Small intestine (tissue), 7 donors: ENCODE data around the gene IRF7. TPM values are rescaled to one million over a fixed set of nuclear protein-coding genes. Genes with fewer than 3 reads are reported as not detected.
A peak's percentile ranks its signal among the peaks of the same experiment; 100 is the strongest.

Source experiments
- DNase-seq, 2 donors: peaks; one replicate each; pipeline versions ENCODE4 v3.0.0 to v3.0.0-alpha.2; 2013
- FAIRE-seq: peaks from 2 replicates; lab custom pipeline; 2012; peaks lifted over from hg19 to GRCh38; lab: Jason Lieb, UNC
- H3K27ac ChIP-seq, 3 donors: one replicate each; pipeline ENCODE4 v1.5.1; 2013; ENCODE audit warnings: low read length in 2 of 3, mild to moderate bottlenecking in 2 of 3, control low read depth in 1 of 3, inconsistent platforms in 1 of 3, low read depth in 1 of 3, moderate library complexity in 1 of 3
- H3K27me3 ChIP-seq, 3 donors: one replicate each; pipeline ENCODE4 v1.6.1; 2013; ENCODE audit warnings: low read length in 3 of 3, inconsistent platforms in 1 of 3; ENCODE audit not compliant: control insufficient read depth in 3 of 3, insufficient read depth in 3 of 3
- H3K36me3 ChIP-seq, 3 donors: one replicate each; pipeline ENCODE4 v1.6.1; 2013; ENCODE audit warnings: low read length in 3 of 3, inconsistent platforms in 1 of 3, low read depth in 1 of 3, mild to moderate bottlenecking in 1 of 3, moderate library complexity in 1 of 3; ENCODE audit not compliant: control insufficient read depth in 3 of 3, insufficient read depth in 2 of 3
- H3K4me1 ChIP-seq, 3 donors: one replicate each; pipeline ENCODE4 v1.6.1; 2013; ENCODE audit warnings: low read length in 2 of 3, inconsistent platforms in 1 of 3, low read depth in 1 of 3, mild to moderate bottlenecking in 1 of 3, moderate library complexity in 1 of 3; ENCODE audit not compliant: control insufficient read depth in 3 of 3, insufficient read depth in 2 of 3
- H3K4me3 ChIP-seq, 3 donors: one replicate each; pipeline ENCODE4 v1.5.1; 2013; ENCODE audit warnings: low read length in 3 of 3, control low read depth in 1 of 3, inconsistent platforms in 1 of 3, low read depth in 1 of 3, mild to moderate bottlenecking in 1 of 3, moderate library complexity in 1 of 3
- H3K9me3 ChIP-seq, 2 donors: one replicate each; pipeline ENCODE4 v1.6.1; 2013; ENCODE audit warnings: low read depth in 1 of 2, low read length in 1 of 2; ENCODE audit not compliant: control insufficient read depth in 2 of 2, insufficient read depth in 1 of 2
- WGBS, 3 donors: extraction: QIAGEN DNeasy Blood & Tissue Kit; methylation state at CpG; one replicate each; pipeline ENCODE4 v1.1.7; 2013; 5-methylcytosine and 5-hydroxymethylcytosine counted together
- polyA plus RNA-seq, 4 donors: library from polyadenylated mRNA; stranded (reverse) in 3 of 4; unstranded in 1 of 4; fragments of 200-250 nt in 3 of 4; fragments of 120-200 nt in 1 of 4; gene quantifications; one replicate each; pipeline versions ENCODE4 v1.2.1 to v1.2.3, GENCODE V29; 2013
- donor health status: healthy with polysubstance abuse.
- donor health status: control.
- donor health status: control.
- donor health status: Bipolar disorder and iron deficiency.
- donor health status: healthy.

IRF7 gene
- polyA plus RNA-seq, 4 donors: 14.5 to 115 (median 73.1) TPM

DNA sequence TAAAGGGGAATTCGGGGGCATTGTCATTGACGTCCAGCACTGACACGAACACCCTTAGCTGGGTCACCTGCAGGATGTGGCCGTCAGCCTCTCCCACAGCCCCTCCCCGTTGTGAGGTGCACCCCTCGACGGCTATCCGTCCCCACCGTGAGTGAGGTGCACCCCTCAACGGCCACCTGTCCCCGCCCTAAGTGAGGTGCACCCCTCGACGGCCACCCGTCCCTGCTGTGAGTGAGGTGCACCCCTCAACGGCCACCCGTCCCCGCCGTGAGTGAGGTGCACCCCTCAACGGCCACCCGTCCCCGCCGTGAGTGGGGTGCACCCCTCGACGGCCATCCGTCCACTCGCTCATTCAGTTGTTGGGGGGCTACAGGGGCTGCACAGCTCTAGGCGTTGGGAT lies 6.1 kb upstream of the IRF7 start:
- no peak for DNase-seq
- 76 to 81% (median 77%) methylated on average over 24 to 27 of the region's 27 CpGs for WGBS, 3 donors
- H3K27me3 ChIP-seq: no peaks in the 10 kb centered on the region
- peaks cover 0 to 73% (median 10%) of the 10 kb centered on the region in 3 donors for H3K36me3 ChIP-seq
- no peak overlapping the region for H3K4me3 ChIP-seq
- peaks cover 0 to 33% (median 0%) of the 10 kb centered on the region in 3 donors for H3K4me1 ChIP-seq
- FAIRE-seq: no peak
- H3K9me3 ChIP-seq: no peaks in the 10 kb centered on the region
- H3K27ac ChIP-seq: no peak overlapping the region

DNA sequence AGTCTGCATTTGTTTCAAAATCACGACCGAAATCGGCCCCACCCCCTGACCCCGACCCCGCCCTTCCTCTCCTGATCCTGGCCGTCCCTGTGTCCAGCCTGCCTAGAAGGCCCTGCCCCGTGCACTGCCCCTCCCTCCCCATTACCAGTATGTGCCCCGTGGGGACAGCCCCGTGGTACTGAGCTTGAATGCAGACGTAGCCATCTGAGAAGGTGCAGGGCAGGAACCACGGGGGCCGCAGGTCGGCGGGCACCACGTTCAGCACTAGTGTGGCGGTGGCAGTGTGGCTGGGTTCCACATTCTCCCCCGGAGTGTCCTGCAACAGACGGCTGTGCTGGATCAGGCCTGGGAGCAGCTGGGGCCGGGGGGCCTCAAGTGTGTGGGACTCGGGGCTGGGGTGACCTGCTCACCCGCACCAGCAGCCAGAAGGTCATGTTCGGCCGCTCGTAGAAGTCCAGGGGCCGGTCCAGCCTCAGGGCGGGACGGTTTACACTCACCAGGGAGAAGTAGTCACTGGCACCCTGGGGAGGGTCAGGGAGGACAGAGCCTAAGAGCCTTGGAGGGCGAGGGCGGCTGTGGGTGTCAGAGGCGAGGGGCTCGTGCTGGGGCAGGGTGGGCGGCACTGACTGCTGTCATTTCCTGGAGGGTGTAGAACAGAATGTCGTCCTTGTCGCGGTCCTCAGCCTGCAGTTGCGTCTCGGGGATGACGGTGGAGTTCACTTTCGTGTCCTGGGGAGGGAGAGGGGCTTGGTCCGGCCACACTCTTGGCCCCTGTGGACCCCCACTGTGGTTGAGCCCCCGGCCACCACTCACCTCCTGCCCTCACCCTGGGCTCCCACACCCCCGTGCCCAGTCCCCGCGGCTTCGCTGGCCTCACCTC lies 5.4 kb upstream of the IRF7 start:
- Histone ChIP-seq H3K27ac (peak overlapping the region in 1 of 3 donors; percentile 22), H3K36me3 (peaks cover 0 to 78% (median 10%) of the 10 kb centered on the region in 3 donors), H3K4me1 (peaks cover 0 to 35% (median 0%) of the 10 kb centered on the region in 3 donors), H3K4me3 (no peak overlapping the region), H3K9me3 (no peaks in the 10 kb centered on the region), H3K27me3 (no peaks in the 10 kb centered on the region)
- WGBS, 3 donors: 73 to 74% (median 74%) methylated on average over 43 to 45 of the region's 45 CpGs
- FAIRE-seq (no peak), DNase-seq (no peak)

DNA sequence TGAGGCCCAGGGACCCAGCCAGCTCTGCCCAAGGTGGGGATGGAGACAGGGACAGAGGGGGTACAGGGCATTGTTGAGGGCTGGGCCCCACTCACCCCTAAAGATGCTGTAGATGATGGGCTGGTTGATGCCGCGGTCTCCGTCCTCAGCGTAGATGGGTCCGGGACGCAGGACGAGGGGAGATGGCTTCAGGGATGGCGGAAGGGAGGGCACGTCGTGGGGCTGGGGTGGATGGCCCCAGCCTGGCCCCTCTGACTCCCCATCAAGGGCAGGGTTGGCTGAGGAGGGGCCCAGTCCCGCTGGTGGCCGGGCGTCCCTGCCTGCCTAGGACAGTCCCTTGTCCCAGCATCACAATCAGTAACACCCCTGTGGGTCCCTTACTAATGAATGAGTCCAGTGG lies 4.5 kb upstream of the IRF7 start:
- no peak overlapping the region for H3K4me3 ChIP-seq
- FAIRE-seq: no peak
- no peaks in the 10 kb centered on the region for H3K27me3 ChIP-seq
- DNase-seq: no peak
- peak overlapping the region in 1 of 3 donors; percentile 2 for H3K27ac ChIP-seq
- no peaks in the 10 kb centered on the region for H3K9me3 ChIP-seq
- H3K36me3 ChIP-seq: peaks cover 0 to 80% (median 10%) of the 10 kb centered on the region in 3 donors
- 94 to 97% (median 94%) methylated on average over 13 of the region's 13 CpGs for WGBS, 3 donors
- H3K4me1 ChIP-seq: peaks cover 0 to 33% (median 0%) of the 10 kb centered on the region in 3 donors

DNA sequence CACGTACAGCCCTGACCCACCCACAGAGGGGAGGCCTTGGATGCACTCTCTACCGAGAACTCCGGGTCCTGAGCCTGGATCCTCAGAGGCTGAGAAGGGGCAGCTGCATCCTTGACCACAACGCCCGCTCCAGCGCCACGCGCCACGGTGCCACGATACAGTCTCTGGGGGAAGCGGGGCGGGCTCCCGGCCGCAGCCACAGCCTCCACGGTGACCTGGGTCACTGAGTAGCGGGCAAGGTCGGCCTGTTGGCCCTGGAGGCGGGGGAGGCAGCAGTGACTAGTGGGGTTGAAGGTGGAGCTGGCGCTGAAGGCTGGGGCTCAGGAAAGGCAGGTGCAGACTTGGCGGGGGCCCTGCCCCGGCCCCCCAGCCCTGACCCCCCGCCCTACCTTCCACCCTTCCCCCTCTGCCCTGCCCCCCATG lies 3.9 kb upstream of the IRF7 start:
- Histone ChIP-seq H3K36me3 (peaks cover 0 to 85% (median 10%) of the 10 kb centered on the region in 3 donors), H3K27ac (no peak overlapping the region), H3K9me3 (no peaks in the 10 kb centered on the region), H3K27me3 (no peaks in the 10 kb centered on the region), H3K4me1 (peaks cover 0 to 38% (median 0%) of the 10 kb centered on the region in 3 donors), H3K4me3 (no peak overlapping the region)
- 89 to 98% (median 92%) methylated on average over 21 to 22 of the region's 22 CpGs for WGBS, 3 donors
- DNase-seq: no peak
- FAIRE-seq: no peak

DNA sequence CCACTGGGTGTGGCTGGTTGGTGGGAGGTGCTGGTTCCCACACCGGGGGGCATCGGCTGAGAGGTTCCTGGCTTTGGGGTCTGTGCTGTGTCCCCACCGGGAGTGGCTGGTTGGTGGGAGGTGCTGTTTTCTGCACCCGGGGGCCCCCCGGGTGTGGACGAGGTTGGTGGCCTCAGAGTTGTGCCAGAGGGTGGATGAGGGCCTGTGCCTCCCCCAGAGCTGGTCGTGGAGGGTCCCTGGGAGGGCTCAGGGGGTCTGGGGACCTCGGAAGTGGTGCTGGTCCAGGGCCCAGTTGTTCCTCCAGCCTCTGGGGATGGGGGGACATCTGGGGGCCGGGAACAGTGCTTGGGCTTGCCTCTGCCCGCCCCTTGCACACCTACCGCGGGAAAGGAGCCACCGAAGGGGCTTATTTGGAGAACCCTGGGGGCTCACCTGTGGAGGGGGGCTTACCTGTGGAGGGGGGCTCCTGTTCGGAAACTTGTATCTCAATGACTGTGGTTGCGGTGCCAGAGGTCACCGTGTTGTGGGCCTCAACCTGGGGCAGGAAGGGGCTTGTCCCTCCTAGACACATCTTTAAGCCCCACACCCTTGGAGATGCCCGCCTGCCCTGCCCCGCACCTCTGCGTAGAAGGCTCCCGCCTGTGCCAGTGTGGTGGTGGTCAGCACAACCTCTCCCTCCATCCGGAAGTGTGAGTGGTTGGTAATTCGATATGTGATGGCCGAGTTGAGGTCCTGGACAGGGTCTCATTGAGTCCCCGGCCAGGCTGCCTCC lies 3.3 kb upstream of the IRF7 start:
- Histone ChIP-seq H3K4me3 (no peak overlapping the region), H3K4me1 (peaks cover 0 to 44% (median 3%) of the 10 kb centered on the region in 3 donors), H3K27ac (no peak overlapping the region), H3K9me3 (no peaks in the 10 kb centered on the region), H3K36me3 (peaks cover 0 to 87% (median 10%) of the 10 kb centered on the region in 3 donors), H3K27me3 (no peaks in the 10 kb centered on the region)
- no peak for FAIRE-seq
- WGBS, 3 donors: 89 to 92% (median 90%) methylated on average over 21 to 24 of the region's 24 CpGs
- no peak for DNase-seq

DNA sequence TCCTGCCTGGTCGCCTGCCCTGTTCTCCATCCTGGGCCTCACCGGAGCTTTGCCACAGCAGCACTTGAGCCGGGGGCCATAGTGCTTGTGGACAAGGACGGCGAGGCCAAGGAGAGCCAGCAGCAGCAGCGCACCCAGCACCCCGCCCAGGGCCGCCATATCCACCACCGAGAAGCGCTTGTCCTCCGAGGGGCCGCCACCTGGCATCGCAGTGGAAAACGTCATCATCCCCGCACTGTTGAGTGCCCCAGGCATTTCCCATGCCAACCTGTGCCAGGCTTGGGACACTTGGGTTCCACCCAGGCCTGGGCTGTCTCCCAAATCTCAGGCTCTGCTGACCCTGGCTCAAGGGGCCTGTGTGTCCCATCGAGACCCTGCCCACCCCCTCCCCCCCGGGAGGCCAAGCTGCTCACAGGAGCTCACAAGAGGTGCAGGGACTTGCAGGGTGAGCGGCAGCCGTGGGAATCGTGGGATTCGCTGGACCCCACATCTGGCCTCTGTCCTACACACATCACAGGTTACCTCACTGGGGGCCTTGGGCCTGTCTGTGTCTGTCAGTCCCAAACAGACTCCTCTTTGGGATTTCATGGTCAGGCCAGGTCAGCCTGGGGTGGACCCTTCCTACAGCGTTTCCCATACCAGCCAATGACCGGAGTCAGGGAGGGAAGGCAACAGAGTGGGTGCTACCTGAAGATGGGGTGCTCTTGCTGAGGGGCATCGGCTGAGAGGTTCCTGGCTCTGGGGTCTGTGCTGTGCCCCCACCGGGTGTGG lies 2.3 kb upstream of the IRF7 start:
- peaks cover 0 to 86% (median 12%) of the 10 kb centered on the region in 3 donors for H3K36me3 ChIP-seq

DNA sequence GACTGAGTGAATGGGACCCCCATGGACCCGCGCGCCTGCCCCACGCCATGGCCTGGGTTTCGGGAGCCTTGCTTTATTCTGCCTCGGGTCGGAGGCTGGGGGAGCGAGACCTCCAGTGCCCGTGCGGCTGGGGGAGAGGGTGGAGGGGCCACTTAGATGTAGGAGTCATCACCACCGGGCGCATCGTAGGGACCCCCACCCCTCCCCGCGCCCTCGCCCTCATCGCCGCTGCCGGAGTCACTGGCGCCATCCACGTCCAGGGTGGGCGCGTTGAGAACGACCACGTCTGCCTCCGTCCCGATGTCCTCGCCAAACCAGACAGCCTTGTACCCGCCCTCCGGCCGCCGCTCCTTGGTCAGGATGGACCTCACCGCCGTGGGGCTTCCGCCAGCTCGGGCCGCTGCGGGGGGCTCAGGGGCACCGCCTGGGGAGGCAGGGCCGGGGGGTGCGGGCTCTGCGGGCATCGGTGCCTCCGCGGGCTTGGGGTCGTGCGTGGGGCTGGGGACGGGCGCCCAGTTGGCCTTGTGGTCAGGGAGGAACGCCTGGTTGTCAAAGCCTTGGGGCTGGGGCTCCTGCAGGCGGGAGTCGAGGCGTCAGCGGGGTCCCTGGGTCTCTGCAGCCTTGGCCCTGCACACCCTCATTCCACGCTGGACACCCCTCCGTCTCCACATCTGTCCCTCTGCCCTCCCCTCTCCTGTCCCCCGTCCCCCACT lies 1.6 kb upstream of the IRF7 start:
- H3K4me1 ChIP-seq: peaks cover 4 to 45% (median 7%) of the 10 kb centered on the region in 3 donors
- DNase-seq: no peak
- no peaks in the 10 kb centered on the region for H3K27me3 ChIP-seq

More for the DNA sequence above, 2.3 kb upstream of the IRF7 start:
- Histone ChIP-seq H3K4me1 (peaks cover under 1 to 44% (median 7%) of the 10 kb centered on the region in 3 donors), H3K4me3 (no peak overlapping the region), H3K9me3 (no peaks in the 10 kb centered on the region), H3K27me3 (no peaks in the 10 kb centered on the region), H3K27ac (no peak overlapping the region)
- FAIRE-seq (no peak), DNase-seq (no peak)
- WGBS, 3 donors: 87 to 91% (median 88%) methylated on average over 22 to 25 of the region's 25 CpGs

More for the DNA sequence above, 1.6 kb upstream of the IRF7 start:
- Histone ChIP-seq H3K36me3 (peaks cover 6 to 86% (median 13%) of the 10 kb centered on the region in 3 donors), H3K4me3 (no peak overlapping the region), H3K27ac (no peak overlapping the region), H3K9me3 (no peaks in the 10 kb centered on the region)
- FAIRE-seq: no peak
- WGBS, 3 donors: 90 to 91% (median 90%) methylated on average over 52 to 57 of the region's 57 CpGs
